C4-2B (cell line): ENCODE data around the gene ZDHHC11B.

Source experiments
- CTCF ChIP-seq: fragments of 450-650 bp; conservative IDR thresholded peaks from 2 replicates; pipeline ENCODE4 v1.5.1; 2017; ENCODE audit warnings: mild to moderate bottlenecking
- ZFX ChIP-seq: fragments of 450-650 bp; IDR thresholded peaks from 2 replicates; pipeline ENCODE4 v1.6.1; 2017

DNA sequence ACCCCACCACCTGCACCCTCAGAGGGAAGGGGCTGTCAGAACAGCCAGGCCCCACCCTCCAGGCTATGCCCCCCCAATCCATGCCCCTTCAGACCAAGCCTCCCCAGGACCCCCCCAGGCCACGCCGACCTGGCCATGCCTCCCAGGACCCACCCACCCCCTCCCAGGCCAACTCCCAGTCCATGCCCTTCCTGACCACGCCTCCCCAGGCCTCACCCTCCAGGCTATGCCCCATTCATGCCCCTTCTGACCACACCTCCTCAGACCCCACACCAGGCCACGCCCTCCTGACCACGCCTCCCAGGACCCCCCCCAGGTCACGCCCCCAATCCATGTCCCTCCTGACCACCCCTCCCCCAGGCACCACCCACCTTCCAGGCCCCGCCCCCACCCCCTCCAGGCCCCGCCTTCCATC, 119.0 kb downstream of the ZDHHC11B start:
- no peak for TF ChIP-seq CTCF
- TF ChIP-seq ZFX: no peak
